ENCODE measurements around the gene IL22RA1.

The IL22RA1 gene

GRCh38 chr1:24096009-24096738 is 46.8 kb downstream of the IL22RA1 start:
- DNase-seq (ENCODE audit: low spot score): no peak

- no peak for DNase-seq (ENCODE audit: low spot score)
These were observed 47.6 kb downstream of the IL22RA1 start for GRCh38 chr1:24095140-24095859.

GRCh38 chr1:24094554-24094953 is 48.4 kb downstream of the IL22RA1 start:
- DNase-seq (ENCODE audit: low spot score): no peak

GRCh38 chr1:24093732-24094131 is 49.2 kb downstream of the IL22RA1 start:
- DNase-seq (ENCODE audit: low spot score): no peak

GRCh38 chr1:24092979-24093378 is 50.0 kb downstream of the IL22RA1 start:
- DNase-seq (ENCODE audit: low spot score): no peak

- no peak for DNase-seq (ENCODE audit: low spot score)
These were observed 50.9 kb downstream of the IL22RA1 start for GRCh38 chr1:24091971-24092482.

GRCh38 chr1:24090736-24091135 is 52.2 kb downstream of the IL22RA1 start:
- DNase-seq (ENCODE audit: low spot score): no peak

- no peak for DNase-seq (ENCODE audit: low spot score)
These were observed 53.0 kb downstream of the IL22RA1 start for GRCh38 chr1:24089743-24090555.

GRCh38 chr1:24089027-24089742 is 53.8 kb downstream of the IL22RA1 start:
- DNase-seq (ENCODE audit: low spot score): no peak

- DNase-seq (ENCODE audit: low spot score): no peak
These were observed 56.5 kb downstream of the IL22RA1 start for GRCh38 chr1:24086466-24086865.

GRCh38 chr1:24085546-24085945 is 57.4 kb downstream of the IL22RA1 start:
- DNase-seq (ENCODE audit: low spot score): no peak

GRCh38 chr1:24085007-24085406 is 57.9 kb downstream of the IL22RA1 start:
- no peak for DNase-seq (ENCODE audit: low spot score)

GRCh38 chr1:24084050-24084449 is 58.9 kb downstream of the IL22RA1 start:
- no peak for DNase-seq (ENCODE audit: low spot score)

GRCh38 chr1:24082372-24082771 is 60.6 kb downstream of the IL22RA1 start:
- no peak for DNase-seq (ENCODE audit: low spot score)

- DNase-seq (ENCODE audit: low spot score): no peak
These were observed 61.8 kb downstream of the IL22RA1 start for GRCh38 chr1:24081190-24081589.

GRCh38 chr1:24080131-24080530 is 62.8 kb downstream of the IL22RA1 start:
- no peak for DNase-seq (ENCODE audit: low spot score)

- DNase-seq (ENCODE audit: low spot score): no peak
These were observed 65.5 kb downstream of the IL22RA1 start for GRCh38 chr1:24077278-24077978.

GRCh38 chr1:24075946-24076345 is 67.0 kb downstream of the IL22RA1 start:
- no peak for DNase-seq (ENCODE audit: low spot score)

- DNase-seq (ENCODE audit: low spot score): no peak
These were observed 67.4 kb downstream of the IL22RA1 start for GRCh38 chr1:24075590-24075854.

GRCh38 chr1:24074817-24075589 is 67.9 kb downstream of the IL22RA1 start:
- DNase-seq (ENCODE audit: low spot score): no peak

- no peak for DNase-seq (ENCODE audit: low spot score)
These were observed 68.7 kb downstream of the IL22RA1 start for GRCh38 chr1:24074196-24074595.
